GM19099 (cell line): ENCODE data around the gene S100A7A.

Source experiments
- POLR2A ChIP-seq: IDR thresholded peaks from 3 replicates; pipeline ENCODE4 v1.6.1; 2011; ENCODE audit warnings: low read depth; ENCODE audit not compliant: insufficient read length; ENCODE audit errors: extremely low read depth

S100A7A gene

DNA sequence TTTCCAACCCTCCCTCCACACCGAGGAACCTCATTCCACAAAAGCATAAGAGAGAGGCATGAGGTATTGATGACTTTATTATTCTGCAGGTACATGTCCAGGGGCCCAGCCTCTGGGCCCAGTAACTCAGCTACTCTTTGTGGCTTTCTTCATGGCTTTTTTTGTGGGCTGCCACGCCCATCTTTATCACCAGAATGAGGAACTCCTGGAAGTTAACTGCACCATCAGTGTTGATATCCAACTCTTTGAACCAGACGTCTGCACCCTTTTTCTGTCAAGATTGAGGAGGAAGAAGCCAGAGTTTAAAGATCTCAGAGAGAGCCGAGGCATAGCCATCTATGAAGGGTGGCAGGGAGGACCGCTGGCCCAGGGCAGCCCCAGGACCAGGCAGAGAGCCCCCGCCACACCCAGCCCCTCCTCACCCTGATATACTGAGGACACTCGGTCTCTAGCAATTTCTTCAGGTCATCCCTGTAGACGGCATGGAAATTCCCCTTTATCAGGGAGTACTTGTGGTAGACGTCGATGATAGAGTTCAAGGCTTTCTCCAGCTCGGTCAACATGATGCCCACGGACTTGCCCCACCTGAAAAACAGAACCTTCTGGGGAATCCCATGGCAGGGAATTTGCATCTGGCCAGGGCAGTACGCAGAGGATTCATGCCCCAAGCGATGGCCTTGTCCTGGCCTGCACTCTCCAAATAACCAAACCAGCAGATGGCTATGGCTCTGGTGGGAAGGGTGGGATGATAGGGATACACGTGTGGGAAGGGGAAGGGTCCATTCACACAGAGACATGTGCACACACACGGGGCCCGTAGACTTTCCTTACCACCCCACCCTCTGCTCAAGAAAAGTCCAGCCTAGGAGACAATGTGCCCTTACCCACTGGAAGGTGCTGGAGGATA, 26.1 kb upstream of the S100A7A start:
- TF ChIP-seq POLR2A: no peak

DNA sequence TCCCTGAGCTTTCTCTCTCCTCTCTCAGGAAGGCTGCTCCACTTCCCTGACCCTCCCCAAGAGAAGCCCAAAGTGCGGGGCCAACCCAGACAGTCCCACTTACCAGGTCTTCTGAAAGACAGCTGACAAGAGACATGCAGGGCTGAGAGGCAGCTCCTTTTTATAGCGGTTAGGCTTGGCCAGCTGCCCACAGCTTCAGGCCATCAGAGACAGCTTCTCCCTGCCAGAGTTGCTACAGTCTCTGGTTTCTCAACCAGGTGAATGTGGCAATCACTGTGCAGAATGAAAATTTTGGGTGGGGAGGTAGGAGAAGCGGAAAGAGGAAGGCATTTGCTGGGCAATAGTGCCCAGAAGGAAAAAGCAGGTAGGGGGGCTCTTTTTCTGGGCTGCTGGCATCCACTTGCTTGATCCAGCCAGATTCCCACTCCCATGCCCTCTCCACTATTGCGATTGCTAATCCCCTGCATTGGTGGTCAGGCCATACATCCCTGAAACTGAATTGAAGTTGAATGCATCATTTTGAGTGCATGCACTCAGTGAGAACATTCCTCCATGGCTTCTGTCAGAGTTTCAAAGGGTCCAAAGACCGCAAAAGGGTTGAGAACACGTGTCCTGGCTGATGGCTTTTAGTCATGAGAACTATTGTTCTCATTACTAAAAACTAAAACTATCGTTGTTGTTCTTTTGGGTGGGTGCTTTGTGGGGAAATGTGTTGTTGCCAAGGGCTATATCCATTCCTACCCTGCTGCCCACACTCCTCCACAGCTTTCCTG, 25.2 kb upstream of the S100A7A start, which contains the start of gene S100A8:
Gene S100A8 (minus strand): TSS at position 136 of the 773 bp plus-strand sequence. CDS start 538 bp downstream, outside the sequence.
- no peak for TF ChIP-seq POLR2A

DNA sequence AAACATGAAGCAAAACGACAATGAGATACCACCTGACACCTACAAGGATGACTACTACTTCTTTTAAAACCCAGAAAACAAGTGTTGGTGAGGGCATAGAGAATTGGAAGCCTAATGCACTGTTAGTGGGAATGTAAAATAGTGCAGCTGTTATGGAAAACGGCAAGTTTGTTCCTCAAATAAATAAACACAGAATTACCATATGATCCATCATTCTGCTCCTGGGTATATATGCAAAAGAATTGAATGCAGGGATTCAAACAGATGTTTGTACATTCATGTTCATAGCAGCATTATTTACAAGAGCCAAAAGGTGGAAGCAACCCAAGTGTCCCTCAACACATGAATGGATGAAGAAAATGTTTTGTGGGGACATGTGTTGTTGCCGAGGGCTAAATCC, 24.1 kb upstream of the S100A7A start:
- TF ChIP-seq POLR2A: no peak

DNA sequence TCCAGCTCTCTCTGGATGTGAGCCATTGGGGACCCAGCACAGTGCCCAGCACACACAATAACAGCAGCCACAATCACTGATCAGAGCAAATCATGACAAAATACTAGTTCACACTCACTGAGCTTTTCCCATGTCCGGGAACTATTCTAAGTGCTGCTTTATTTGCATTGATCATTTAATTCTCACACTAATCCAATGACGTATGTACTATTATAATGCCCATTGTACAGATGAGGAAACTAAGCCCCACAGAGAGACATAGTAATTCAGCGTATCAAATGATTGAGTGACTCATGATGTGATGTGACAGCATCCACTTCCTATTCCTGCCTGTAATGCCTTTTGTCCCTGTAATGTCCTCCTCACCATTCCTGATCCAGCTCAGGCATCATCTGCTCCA, 23.5 kb upstream of the S100A7A start:
- TF ChIP-seq POLR2A: no peak

DNA sequence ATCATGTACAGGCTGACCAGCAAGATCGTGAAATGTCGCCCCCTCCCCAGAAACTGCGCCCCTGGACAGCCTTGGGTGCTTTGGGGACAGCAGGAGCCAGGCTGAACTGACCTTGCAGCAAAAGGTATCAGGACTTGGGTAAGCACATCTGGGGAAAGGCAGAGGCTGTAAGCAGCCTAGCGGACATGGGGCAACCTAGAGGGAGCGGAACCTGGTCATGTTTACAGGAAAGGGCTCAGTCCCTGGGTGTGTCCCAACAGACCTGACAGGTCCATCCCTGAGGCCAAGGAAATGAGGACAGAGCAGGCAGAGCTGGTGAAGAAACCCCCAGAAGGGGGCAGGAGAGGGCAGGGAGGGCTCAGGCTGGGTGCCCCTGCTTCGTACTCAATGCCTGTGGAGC, 22.4 kb upstream of the S100A7A start:
- TF ChIP-seq POLR2A: no peak

DNA sequence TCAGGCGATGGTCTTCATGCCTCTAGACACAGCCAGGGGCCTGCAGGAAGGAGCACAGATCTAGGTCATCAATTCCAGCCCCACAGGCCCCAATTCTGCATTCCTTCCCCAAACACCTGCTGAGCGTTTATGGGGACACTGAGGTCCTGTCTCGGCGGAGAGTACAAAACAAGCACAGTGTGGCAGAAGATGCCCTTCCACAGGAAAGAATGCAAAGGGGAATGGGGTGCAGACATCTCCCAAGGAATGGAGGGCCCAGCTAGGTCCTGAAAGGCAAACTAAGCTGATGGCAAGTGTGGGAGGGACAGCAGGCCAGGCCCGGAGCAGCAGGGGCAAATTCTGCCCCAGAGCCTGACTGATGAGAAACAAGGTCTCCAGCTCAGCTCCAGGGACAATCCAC, 21.9 kb upstream of the S100A7A start:
- no peak for TF ChIP-seq POLR2A

DNA sequence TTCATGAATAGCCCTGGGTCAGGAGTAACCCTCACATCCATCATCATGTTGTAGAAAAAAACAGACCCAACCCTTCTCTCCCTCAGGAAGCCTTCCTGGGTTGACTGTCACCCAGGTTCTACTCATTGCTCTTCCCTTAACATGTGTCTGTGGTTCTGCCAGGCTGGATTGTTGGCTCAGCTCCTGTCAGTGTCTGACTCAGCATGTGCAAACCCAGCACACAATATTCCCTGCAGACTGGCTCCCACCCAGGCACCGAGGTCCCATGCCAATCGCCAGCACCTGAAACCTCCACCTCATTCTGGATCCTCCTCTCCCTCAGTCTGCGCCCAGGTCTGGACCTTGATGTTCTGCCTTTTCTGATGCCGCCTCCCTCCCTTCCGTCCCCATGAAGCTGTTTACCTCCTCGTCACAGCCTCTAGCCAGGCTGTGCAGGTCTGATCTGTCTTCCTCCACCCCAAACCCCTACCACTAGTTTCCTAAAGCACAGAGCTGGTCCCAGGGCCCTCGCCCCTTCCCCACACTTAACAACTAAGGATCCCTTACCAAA, 21.1 kb upstream of the S100A7A start:
- no peak for TF ChIP-seq POLR2A

DNA sequence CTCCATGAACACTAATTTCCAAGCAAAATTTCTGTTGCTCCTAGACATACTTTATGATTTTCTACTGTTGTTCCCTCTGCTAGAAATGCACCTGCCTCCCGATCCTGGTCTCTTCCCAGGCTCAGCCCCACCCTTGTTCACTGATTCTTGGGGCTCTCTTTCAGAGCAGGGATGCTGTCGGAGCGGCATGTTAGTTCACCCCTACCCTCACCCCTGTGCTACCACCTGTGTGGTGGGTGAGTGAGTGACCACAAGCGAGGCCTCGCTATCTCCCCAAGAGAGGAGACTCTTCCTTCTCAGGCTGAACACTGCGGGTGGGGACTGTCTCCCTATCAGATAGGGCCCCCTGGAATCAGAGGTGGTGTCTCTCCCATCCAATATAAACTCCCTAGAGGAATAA, 20.5 kb upstream of the S100A7A start:
- TF ChIP-seq POLR2A: no peak

DNA sequence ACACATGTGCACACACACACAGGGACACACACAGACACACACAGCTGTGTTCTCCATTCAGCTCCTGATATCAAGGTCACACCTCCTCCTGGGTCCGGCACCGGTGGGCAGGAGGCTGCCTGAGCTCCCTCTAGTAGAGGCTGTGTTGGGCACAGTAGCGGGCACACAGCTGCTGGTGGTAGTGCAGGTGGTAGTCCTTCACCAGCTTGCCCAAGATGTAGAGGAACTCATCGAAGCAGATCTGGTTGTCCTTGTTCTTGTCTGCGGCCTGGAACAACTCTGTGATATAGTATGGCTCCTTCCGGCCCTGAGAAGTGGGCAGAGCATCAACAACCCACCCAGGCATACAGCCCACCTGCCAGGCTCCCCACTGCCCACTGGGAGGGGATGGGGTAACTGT, 19.9 kb upstream of the S100A7A start:
- TF ChIP-seq POLR2A: no peak

DNA sequence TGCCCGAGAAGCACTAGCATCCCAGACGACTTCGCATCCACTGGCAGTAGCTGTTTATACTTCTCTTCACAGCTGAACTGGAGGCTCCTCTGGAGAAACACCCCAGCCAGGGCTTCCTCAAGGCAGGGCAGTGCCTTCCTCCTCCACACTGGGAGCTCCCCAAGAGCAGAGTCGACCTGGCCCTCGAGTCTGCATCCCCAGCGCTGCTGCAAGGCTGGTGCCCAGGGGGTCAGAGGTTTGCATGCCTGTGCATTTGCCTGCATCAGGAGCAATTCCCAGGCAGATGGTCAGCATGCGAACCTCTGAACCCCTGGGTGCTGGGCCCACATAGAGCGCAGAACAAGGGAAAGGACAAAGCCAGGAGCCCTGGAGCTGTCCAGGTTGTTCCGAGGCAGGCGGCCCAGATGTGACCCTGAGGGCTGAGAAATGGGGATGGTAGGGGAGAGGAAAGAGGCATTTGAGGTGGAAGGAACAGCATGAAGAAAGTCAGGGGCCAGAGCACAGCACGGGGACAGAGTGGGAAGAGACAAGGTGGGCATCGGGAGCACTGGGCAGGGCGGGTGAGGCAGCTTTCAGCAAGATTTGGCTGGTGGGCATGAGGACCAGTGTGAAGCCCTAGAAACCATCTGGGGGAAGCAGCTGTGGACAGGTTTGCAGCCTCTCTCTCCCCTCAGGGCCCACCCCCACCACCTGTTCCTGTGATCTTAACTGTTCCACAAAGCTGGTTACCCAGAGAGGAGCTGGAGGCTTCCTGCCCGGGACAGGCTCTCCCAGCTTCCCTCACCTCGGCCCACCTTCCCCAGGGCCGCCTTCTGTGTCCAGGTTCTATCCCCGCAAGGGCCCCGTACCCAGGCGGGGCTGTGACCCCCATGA, 19.0 kb upstream of the S100A7A start:
- TF ChIP-seq POLR2A: no peak

DNA sequence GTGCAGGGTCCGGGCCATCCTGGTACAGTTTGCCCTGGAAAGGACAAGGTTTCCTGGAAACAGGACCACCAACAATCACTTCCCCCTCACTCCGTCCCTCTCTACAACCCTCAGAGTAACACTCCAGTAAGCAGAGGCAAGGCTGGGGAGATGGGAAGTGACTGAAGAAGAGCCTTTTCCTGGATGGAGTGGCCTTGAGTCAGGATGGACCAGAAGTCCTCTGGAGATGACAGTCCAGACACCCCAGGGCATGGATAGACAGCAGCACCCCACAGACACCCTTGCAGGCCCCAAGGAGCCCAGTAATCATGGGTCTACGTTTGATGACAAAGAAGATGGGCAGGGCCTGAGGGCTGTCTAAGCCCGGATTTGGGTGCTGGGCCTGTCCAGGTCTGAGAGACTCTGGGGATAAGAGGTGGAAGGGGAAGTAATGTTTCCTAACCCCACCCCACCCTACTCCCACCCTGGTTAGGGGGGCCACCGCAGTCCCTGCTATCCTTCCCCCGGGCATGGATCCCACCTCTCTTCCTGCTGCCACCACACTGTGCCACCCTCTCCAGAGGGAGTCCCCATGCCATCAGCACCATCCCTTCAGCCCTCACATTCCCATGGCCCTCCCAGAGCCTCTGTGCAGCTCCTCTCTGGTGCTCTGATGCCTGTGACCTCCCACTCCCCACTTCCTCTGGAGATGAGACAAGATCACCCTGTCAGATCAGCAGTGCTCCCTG, 18.2 kb upstream of the S100A7A start:
- TF ChIP-seq POLR2A: no peak

DNA sequence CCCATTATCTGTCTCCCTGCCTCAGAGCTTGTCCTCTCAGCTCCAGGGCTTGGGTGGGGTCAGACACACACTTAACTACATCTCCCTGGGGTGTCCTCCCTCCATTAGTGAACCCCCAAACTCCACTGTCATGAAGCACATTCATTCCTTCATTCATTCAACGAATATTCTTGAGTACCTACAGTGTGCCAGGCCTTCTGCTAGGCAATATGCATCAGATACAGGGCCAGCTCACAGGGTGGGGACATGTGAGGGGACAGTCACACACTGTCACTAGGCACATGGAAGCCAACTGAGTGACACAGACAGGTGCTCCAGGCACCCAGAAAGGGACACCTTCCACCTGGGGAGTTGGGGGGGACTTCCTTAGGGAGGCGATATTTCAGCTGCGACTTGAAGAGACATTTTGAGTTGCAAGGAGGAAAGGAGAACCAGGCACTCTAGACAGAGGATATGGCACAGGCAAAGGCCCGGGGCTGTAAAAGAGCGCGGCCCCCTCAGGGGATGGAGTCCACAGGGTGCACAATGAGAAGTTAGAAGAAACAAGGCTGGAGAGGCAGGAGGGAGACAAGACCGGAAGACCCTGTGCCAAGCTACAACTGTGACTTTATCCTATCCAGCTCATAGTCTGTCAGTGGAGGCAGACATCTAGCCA, 16.8 kb upstream of the S100A7A start:
- no peak for TF ChIP-seq POLR2A

DNA sequence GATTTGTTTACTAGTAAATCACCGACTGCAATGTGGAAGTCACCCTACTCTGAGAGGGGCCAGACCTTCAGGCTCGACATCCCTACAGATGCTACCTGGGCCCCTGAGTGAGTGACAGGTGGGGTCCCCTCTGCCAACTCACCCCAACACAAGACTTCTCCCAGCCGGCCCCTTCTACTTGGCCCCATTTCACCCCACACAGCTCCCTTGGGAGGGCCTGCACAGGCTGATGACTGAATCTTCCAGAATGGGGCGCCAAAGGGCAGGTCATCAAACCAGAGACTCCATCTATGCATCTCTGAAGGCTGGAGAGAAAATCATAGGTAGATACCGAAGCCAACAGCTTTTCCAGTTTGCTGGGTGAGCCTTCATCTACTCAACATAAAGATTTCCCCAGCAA, 16.1 kb upstream of the S100A7A start:
- no peak for TF ChIP-seq POLR2A
